GM12891 (cell line): Measurements from ENCODE around the gene FRMD6.

Experiments used
- DNase-seq: peaks from one replicate; pipeline ENCODE4 v3.0.0; 2011; ENCODE audit warnings: low spot score; ENCODE audit not compliant: insufficient read length
- FAIRE-seq: peaks from 2 replicates; lab custom pipeline; 2011; peaks lifted over from hg19 to GRCh38; lab: Jason Lieb, UNC
- PAX5 ChIP-seq: IDR thresholded peaks from 2 replicates; pipeline ENCODE4 v1.6.1; 2011; ENCODE audit warnings: low read length, moderate library complexity, mild to moderate bottlenecking; ENCODE audit not compliant: insufficient read depth, severe bottlenecking
- POLR2A ChIP-seq: IDR thresholded peaks from 2 replicates; pipeline ENCODE4 v1.6.1; 2011; ENCODE audit warnings: low read depth, low read length, control low read depth
- POLR2AphosphoS5 ChIP-seq: IDR thresholded peaks from 2 replicates; pipeline ENCODE4 v1.6.1; 2011; ENCODE audit warnings: low read depth, low read length, control low read depth
- POU2F2 ChIP-seq: IDR thresholded peaks from 2 replicates; pipeline ENCODE4 v1.6.1; 2011; ENCODE audit warnings: low read depth, mild to moderate bottlenecking, control low read depth, low read length, moderate library complexity
- SPI1 ChIP-seq: IDR thresholded peaks from 2 replicates; pipeline ENCODE4 v1.6.1; 2011; ENCODE audit warnings: low read depth, low read length, control low read depth
- TAF1 ChIP-seq: IDR thresholded peaks from 2 replicates; pipeline ENCODE4 v1.6.1; 2011; ENCODE audit warnings: low read depth, low read length, control low read depth

Gene FRMD6

DNA sequence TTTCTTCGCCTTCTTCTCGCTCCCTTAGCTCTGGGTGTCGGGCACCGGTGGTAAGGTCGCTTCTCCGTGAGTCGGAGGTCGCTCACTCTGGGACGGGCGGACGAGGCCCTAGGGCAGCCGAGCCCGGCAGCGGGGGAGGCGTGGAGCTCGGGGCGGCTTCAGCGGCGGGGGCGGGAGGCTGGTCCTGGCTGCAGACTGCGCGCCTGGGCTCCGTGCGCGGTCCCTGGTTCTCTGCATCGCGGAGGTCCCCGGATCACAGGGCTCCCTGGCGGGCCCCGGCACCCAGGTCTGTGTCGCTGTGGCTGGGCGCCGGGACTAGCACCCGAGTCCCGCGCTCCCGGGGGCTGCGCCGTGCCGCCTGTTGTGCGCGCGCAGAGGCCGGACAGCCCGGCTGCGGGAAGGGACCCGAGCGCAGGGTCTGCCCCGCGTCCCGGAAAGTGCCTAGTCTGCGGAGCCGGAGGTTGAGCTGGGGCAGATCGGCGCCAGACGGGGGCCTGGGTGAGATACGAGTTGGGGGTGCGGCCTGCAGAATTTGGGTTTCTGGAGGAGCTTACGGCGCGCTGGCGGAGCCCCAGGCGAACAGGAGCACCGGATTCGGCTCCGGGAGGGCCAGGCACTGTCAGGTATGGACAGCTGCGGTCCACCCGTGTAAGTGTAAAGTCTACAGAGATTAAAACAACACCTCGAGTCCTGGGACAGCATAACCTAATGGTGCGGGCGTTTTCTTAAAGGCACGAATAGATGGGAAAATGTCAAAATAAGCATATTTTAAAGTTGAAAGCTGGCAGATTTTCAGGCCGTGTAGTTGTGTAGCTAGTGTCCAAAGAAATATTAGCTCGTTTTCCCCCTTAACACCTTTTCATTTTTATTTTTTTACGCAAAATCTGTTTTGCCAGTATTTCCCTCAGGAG lies 713 bp downstream of the FRMD6 start:
- DNase-seq: peak; percentile 32

DNA sequence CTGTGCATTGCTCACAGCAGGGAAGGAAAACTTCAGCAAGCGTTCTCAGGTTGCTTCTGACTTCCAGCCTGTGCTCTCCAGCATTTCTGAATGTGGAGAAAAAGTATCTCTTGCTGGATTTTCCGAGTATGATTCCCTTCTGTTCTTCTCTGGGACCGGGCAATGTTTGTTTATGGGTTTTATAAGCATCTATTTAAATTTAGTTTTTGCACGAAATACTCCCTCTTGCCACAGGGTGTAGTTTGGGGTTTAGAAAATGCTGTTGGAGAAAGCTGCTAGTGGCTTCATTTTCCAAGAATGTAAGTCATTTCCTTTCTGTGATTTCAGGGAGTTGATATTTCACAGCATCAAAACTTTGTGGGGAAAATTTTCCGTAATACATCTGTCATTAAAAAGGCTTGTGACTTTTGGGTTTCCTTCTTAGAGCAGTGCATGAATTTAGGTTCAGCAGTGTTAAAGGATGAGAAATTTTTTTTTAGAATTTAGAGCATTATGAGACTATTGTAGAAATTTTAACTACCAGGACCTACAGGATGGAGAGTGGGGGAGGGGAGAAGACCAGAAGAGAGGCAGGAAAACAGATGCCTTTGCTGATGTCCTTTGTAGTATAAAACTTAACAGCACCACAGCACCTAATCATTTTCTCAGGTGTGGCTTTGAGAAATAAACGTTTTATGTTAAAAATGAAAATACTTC lies 1.5 kb downstream of the FRMD6 start:
- TF ChIP-seq POLR2AphosphoS5 (no peak), POLR2A (no peak), SPI1 (no peak), TAF1 (no peak), POU2F2 (no peak), PAX5 (no peak)
- DNase-seq: no peak
- no peak for FAIRE-seq

More for the DNA sequence above, 713 bp downstream of the FRMD6 start:
- TF ChIP-seq SPI1: no peak
- TF ChIP-seq POLR2AphosphoS5: no peak
- no peak for TF ChIP-seq POLR2A
- no peak for TF ChIP-seq POU2F2
- TF ChIP-seq TAF1: no peak
- TF ChIP-seq PAX5: no peak
- no peak for FAIRE-seq

GRCh38 chr14:51653775-51654532 lies 2.2 kb downstream of the FRMD6 start:
- DNase-seq: no peak
- FAIRE-seq: no peak
- no peak for TF ChIP-seq SPI1
- no peak for TF ChIP-seq PAX5
- no peak for TF ChIP-seq TAF1

- TF ChIP-seq SPI1: no peak
- no peak for TF ChIP-seq POU2F2
- TF ChIP-seq TAF1: no peak
- TF ChIP-seq POLR2A: no peak
- no peak for TF ChIP-seq PAX5
- no peak for FAIRE-seq
- no peak for DNase-seq
Measured at GRCh38 chr14:51654533-51654845, 2.8 kb downstream of the FRMD6 start.

GRCh38 chr14:51657762-51658161 lies 6.1 kb downstream of the FRMD6 start:
- TF ChIP-seq PAX5 (no peak), TAF1 (no peak), POLR2A (no peak), POU2F2 (no peak), SPI1 (no peak), POLR2AphosphoS5 (no peak)
- DNase-seq (no peak), FAIRE-seq (no peak)

GRCh38 chr14:51658441-51659173 lies 6.9 kb downstream of the FRMD6 start:
- DNase-seq (no peak), FAIRE-seq (no peak)
- no peak for TF ChIP-seq POLR2A
- TF ChIP-seq POU2F2: no peak
- no peak for TF ChIP-seq TAF1
- no peak for TF ChIP-seq PAX5
- TF ChIP-seq POLR2AphosphoS5: no peak
- TF ChIP-seq SPI1: no peak

DNA sequence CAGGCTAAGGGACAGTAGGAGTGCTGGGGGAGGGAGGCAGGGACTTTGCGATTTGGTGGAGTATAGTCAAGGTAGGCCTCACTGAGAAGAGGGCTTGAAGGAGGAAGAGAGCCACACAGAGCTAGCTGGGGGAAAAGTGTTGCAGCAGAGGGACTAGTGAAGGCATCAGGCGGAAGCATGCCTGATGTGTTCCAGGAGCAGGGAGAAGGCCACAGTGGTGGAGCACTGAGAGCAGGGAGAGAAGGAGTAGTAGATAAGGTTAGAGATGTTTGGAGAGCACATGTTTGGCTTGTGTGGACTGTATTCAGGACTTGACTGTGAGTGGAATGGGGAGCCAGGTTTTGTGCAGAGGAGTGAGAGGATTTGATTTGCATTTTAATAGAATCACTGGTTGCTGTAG lies 9.0 kb downstream of the FRMD6 start:
- DNase-seq (no peak), FAIRE-seq (no peak)
- TF ChIP-seq PAX5: no peak
- no peak for TF ChIP-seq TAF1
- TF ChIP-seq POLR2A: no peak
- TF ChIP-seq POLR2AphosphoS5: no peak
- TF ChIP-seq POU2F2: no peak
- TF ChIP-seq SPI1: no peak

DNA sequence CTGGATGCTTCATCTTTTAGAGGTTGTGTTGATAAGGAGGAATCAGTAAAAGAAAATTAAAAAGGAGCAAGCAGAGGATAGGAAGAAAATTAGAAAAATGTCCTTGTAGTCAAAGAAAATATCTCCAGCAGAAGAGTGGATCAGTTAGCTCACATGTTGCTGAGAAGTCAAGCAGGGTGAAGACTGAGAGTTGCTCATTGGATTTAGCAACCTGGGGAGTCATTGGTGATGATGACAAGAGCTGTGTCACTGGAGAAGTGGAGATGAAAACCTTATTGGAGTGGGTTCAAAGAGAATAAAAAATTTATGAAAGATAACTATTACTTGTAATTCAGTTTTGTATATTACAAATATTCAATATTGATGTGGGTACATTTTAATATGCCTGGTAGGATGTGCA lies 9.8 kb downstream of the FRMD6 start:
- no peak for DNase-seq
- TF ChIP-seq POU2F2 (no peak), SPI1 (no peak), POLR2AphosphoS5 (no peak), TAF1 (no peak), PAX5 (no peak), POLR2A (no peak)
- no peak for FAIRE-seq
